NOMO-1 treated with DMSO at 0.1 percent for 48 hours (cell line): ENCODE measurements around the gene PRKAB2.
"Not testable (repeated sequence)": the region's sequence is repeated elsewhere in the genome, so short reads cannot be mapped to it uniquely, and the experiment has no call there.

Source experiments
- DNase-seq: peaks from one replicate; lab custom pipeline; 2025; ENCODE audit not compliant: unreplicated experiment; lab: John Stamatoyannopoulos, UW

PRKAB2 gene

GRCh38 chr1:147111381-147112130 is 60.7 kb downstream of the PRKAB2 start:
- no peak for DNase-seq

- no peak for DNase-seq
Observed at GRCh38 chr1:147110872-147111271, 61.4 kb downstream of the PRKAB2 start.

GRCh38 chr1:147110434-147110833 is 61.8 kb downstream of the PRKAB2 start:
- DNase-seq, result no peak

GRCh38 chr1:147109762-147110161 is 62.5 kb downstream of the PRKAB2 start:
- no peak for DNase-seq

GRCh38 chr1:147109041-147109440 is 63.2 kb downstream of the PRKAB2 start:
- DNase-seq, result no peak

- DNase-seq, result not testable (repeated sequence)
Observed at GRCh38 chr1:147106407-147106881, 65.8 kb downstream of the PRKAB2 start.

- DNase-seq, result no peak
Observed at GRCh38 chr1:147105909-147106308, 66.4 kb downstream of the PRKAB2 start.
